Osteoblast (primary cell): ENCODE results near the gene YIPF5. TPM values are rescaled to one million over a fixed set of nuclear protein-coding genes. Genes with fewer than 3 reads are reported as not detected.

ENCODE experiments used
- DNase-seq: peaks from one replicate; pipeline ENCODE4 v3.0.0; 2011; ENCODE audit warnings: low spot score, mixed read lengths; ENCODE audit not compliant: insufficient read length; ENCODE audit errors: missing footprints
- H2AFZ ChIP-seq: 2 replicates; pipeline ENCODE4 v1.6.0; 2011; ENCODE audit warnings: mild to moderate bottlenecking, low read length
- H3K27ac ChIP-seq: 2 replicates; pipeline ENCODE4 v1.5.1; 2011; ENCODE audit warnings: mild to moderate bottlenecking, low read depth, low read length, moderate library complexity
- H3K27me3 ChIP-seq: 2 replicates; pipeline ENCODE4 v1.6.0; 2012; ENCODE audit warnings: mild to moderate bottlenecking, control low read depth, inconsistent platforms, low read length, moderate library complexity; ENCODE audit not compliant: insufficient read depth
- H3K36me3 ChIP-seq: 2 replicates; pipeline ENCODE4 v1.5.1; 2011; ENCODE audit warnings: mild to moderate bottlenecking, low read length, control low read depth, moderate library complexity; ENCODE audit not compliant: insufficient read depth
- H3K4me1 ChIP-seq: 2 replicates; pipeline ENCODE4 v1.5.1; 2011; ENCODE audit warnings: mild to moderate bottlenecking, low read length, control low read depth, moderate library complexity; ENCODE audit not compliant: insufficient read depth
- H3K4me2 ChIP-seq: 2 replicates; pipeline ENCODE4 v1.6.0; 2011; ENCODE audit warnings: mild to moderate bottlenecking, low read length; ENCODE audit not compliant: insufficient read depth
- H3K4me3 ChIP-seq: fragments of 200-600 bp; sonication (generic); 3 replicates; pipeline ENCODE4 v1.5.1; 2012; ENCODE audit warnings: mild to moderate bottlenecking, low read length, inconsistent platforms; ENCODE audit not compliant: insufficient read depth
- H3K79me2 ChIP-seq: 2 replicates; pipeline ENCODE4 v1.6.0; 2012; ENCODE audit warnings: mild to moderate bottlenecking, low read length, control low read depth, inconsistent platforms; ENCODE audit not compliant: insufficient read depth
- H3K9me3 ChIP-seq: 2 replicates; pipeline ENCODE4 v1.5.1; 2011; ENCODE audit warnings: low read depth, low read length, control low read depth
- H4K20me1 ChIP-seq: 2 replicates; pipeline ENCODE4 v1.6.0; 2012; ENCODE audit warnings: mild to moderate bottlenecking, low read length, control low read depth; ENCODE audit not compliant: insufficient read depth
- total RNA-seq: library from RNA; depleted of rRNA; stranded (reverse); fragments of >200 nt; gene quantifications from 2 replicates; pipeline ENCODE4 v1.2.3, GENCODE V29; 2012
- TF ChIP-seq, protein P1 (sequence below): IDR thresholded peaks from 2 replicates; pipeline ENCODE4 v1.5.1; 2011; ENCODE audit warnings: mild to moderate bottlenecking, low read depth, low read length, moderate library complexity; ENCODE audit errors: extremely low read depth

YIPF5 gene
- total RNA-seq, 1 donor = 99.5 TPM

GRCh38 chr5:144169904-144170275, 569 bp downstream of the YIPF5 start:
- H2AFZ ChIP-seq = peak overlapping the region; percentile 80
- peaks cover 53% of the 10 kb centered on the region for H3K79me2 ChIP-seq
- peak overlapping the region; percentile 90 for H3K4me3 ChIP-seq

GRCh38 chr5:144167998-144168397, 2.5 kb downstream of the YIPF5 start:
- Histone ChIP-seq H3K9me3 (no peaks in the 10 kb centered on the region), H2AFZ (no peak overlapping the region), H3K27ac (no peak overlapping the region), H3K4me2 (peak overlapping the region; percentile 85), H3K4me3 (peak overlapping the region; percentile 90), H3K36me3 (peaks cover 50% of the 10 kb centered on the region), H3K27me3 (no peaks in the 10 kb centered on the region), H4K20me1 (peaks cover 24% of the 10 kb centered on the region), H3K79me2 (peaks cover 60% of the 10 kb centered on the region), H3K4me1 (peaks cover 37% of the 10 kb centered on the region)
- TF ChIP-seq, protein P1, sequence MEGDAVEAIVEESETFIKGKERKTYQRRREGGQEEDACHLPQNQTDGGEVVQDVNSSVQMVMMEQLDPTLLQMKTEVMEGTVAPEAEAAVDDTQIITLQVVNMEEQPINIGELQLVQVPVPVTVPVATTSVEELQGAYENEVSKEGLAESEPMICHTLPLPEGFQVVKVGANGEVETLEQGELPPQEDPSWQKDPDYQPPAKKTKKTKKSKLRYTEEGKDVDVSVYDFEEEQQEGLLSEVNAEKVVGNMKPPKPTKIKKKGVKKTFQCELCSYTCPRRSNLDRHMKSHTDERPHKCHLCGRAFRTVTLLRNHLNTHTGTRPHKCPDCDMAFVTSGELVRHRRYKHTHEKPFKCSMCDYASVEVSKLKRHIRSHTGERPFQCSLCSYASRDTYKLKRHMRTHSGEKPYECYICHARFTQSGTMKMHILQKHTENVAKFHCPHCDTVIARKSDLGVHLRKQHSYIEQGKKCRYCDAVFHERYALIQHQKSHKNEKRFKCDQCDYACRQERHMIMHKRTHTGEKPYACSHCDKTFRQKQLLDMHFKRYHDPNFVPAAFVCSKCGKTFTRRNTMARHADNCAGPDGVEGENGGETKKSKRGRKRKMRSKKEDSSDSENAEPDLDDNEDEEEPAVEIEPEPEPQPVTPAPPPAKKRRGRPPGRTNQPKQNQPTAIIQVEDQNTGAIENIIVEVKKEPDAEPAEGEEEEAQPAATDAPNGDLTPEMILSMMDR = no peak
- DNase-seq = no peak

More at GRCh38 chr5:144169904-144170275, 569 bp downstream of the YIPF5 start:
- Histone ChIP-seq H3K9me3 (no peaks in the 10 kb centered on the region), H3K27me3 (no peaks in the 10 kb centered on the region), H4K20me1 (peaks cover 24% of the 10 kb centered on the region), H3K4me2 (peak overlapping the region; percentile 85), H3K27ac (peak overlapping the region; percentile 92), H3K4me1 (peaks cover 35% of the 10 kb centered on the region), H3K36me3 (peaks cover 33% of the 10 kb centered on the region)
- TF ChIP-seq, protein P1 = no peak
- no peak for DNase-seq

- H3K4me2 ChIP-seq = no peak overlapping the region
- H3K4me3 ChIP-seq = no peak overlapping the region
Observed at GRCh38 chr5:144166696-144167095, 3.8 kb downstream of the YIPF5 start.

GRCh38 chr5:144162686-144163085, 7.8 kb downstream of the YIPF5 start:
- DNase-seq = peak; percentile 77
- peaks cover 14% of the 10 kb centered on the region for H3K4me1 ChIP-seq
- H3K4me2 ChIP-seq = no peak overlapping the region
- peaks cover 49% of the 10 kb centered on the region for H3K79me2 ChIP-seq
- peaks cover 91% of the 10 kb centered on the region for H3K36me3 ChIP-seq
- H3K9me3 ChIP-seq = no peaks in the 10 kb centered on the region
- no peak overlapping the region for H2AFZ ChIP-seq
- no peaks in the 10 kb centered on the region for H3K27me3 ChIP-seq
- TF ChIP-seq, protein P1 = no peak
- no peak overlapping the region for H3K27ac ChIP-seq
- peaks cover 15% of the 10 kb centered on the region for H4K20me1 ChIP-seq
- H3K4me3 ChIP-seq = no peak overlapping the region

More at GRCh38 chr5:144166696-144167095, 3.8 kb downstream of the YIPF5 start:
- Histone ChIP-seq H2AFZ (no peak overlapping the region), H3K4me1 (peaks cover 37% of the 10 kb centered on the region), H3K79me2 (peaks cover 69% of the 10 kb centered on the region), H3K9me3 (no peaks in the 10 kb centered on the region), H3K27ac (no peak overlapping the region), H3K27me3 (no peaks in the 10 kb centered on the region), H4K20me1 (peaks cover 24% of the 10 kb centered on the region), H3K36me3 (peaks cover 63% of the 10 kb centered on the region)
- no peak for DNase-seq
- TF ChIP-seq, protein P1 = no peak
